GM18867 (cell line): ENCODE results near the gene GSTM4.

Source experiments
- ATAC-seq: cut with Tn5 transposase; IDR thresholded peaks from one replicate; pipeline ENCODE4 v1.9.1; 2021; ENCODE audit warnings: mild to moderate bottlenecking, moderate library complexity; ENCODE audit not compliant: unreplicated experiment

GSTM4 gene

DNA sequence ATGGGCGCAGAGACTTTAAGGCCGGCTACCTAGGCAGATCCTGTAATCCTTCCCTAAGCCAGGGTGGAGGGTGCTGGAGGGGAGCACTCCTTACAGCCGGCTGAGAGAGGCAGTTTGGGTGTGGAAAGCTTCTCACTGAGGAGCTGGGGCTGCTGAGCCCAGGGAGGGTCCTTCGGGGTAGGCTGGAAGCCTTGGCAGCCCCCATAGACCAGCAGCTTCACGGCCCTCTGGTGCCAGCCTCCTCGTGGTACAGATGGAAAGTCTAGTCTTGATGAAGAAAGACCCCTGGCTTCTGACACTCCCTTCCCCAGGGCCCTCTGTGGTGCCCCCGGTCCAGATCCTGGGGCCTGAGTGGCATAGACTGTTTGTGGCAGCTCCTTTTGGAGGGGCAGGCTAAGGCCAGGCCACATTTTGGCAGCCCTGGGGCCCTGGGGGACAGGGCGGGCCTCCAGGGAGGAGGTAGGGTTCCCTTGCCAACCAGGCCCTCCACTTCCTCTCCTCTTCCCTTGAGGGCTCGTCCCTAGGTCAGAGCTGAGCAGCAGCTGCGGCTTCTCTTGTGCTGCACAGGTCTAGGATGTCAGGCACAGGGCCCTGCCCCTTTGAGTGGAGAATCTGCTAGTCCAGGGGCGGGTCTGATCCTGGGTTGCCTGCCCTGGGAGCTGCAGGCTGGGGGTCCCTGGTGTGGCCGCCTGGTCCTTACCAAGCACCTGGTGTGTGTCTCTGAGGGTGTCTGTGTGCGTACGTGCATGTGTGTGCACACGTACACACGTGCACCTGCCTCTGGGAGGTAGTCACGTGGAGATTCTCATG is 31.5 kb upstream of the GSTM4 start:
- ATAC-seq: no peak

- no peak for ATAC-seq
Observed at GRCh38 chr1:109625176-109625575, 30.7 kb upstream of the GSTM4 start.

- no peak for ATAC-seq
Observed at GRCh38 chr1:109625601-109626560, 30.0 kb upstream of the GSTM4 start.

DNA sequence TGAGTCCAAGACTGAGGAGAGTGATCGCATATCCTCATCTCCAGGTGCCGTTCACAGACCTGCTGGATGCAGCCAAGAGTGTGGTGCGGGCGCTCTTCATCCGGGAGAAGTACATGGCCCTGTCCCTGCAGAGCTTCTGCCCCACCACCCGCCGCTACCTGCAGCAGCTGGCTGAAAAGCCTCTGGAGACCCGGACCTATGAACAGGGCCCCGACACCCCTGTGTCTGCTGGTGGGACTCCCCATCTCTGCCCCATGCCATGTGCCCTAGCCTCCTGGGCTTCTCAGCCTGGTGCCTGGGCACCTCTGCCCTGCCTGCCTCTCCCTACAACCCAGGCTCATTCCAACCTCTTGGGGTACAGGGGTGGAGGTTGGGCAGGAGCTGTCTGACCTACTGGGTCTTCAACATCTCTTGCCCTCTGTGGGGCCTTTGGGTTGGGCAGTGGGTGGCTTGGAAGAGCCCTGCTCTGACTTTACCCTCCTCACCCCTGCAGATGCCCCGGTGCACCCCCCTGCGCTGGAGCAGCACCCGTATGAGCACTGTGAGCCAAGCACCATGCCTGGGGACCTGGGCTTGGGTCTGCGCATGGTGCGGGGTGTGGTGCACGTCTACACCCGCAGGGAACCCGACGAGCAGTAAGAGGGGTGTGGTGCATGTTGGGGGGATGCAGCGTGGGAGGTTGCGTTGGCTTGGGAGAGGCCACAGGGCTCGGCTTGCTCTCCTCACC is 29.1 kb upstream of the GSTM4 start:
- ATAC-seq: no peak

DNA sequence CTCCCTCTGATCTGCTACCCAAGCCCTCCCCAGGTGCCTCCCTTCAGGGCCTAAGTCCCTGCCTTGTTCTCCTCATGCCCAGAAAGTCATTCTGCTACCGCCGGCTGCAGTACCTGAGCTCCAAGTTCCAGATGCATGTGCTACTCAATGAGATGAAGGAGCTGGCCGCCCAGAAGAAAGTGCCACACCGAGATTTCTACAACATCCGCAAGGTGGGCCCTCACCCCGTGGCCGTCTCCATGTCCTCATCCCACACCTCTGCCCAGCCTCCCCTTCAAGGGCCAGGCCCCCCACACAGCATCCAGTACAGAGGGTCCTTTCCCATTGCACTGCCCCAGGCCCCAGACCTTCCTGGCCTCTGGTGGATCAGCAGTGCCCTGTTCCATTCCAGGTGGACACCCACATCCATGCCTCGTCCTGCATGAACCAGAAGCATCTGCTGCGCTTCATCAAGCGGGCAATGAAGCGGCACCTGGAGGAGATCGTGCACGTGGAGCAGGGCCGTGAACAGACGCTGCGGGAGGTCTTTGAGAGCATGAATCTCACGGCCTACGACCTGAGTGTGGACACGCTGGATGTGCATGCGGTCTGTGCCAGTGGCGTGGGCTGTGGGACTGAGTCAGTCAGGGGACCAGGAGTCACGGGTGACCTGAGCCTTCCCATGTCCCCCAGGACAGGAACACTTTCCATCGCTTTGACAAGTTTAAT is 28.1 kb upstream of the GSTM4 start:
- ATAC-seq: no peak

GRCh38 chr1:109628540-109629321 is 27.2 kb upstream of the GSTM4 start:
- ATAC-seq: no peak

- ATAC-seq: no peak
Observed at GRCh38 chr1:109629372-109630030, 26.4 kb upstream of the GSTM4 start.

DNA sequence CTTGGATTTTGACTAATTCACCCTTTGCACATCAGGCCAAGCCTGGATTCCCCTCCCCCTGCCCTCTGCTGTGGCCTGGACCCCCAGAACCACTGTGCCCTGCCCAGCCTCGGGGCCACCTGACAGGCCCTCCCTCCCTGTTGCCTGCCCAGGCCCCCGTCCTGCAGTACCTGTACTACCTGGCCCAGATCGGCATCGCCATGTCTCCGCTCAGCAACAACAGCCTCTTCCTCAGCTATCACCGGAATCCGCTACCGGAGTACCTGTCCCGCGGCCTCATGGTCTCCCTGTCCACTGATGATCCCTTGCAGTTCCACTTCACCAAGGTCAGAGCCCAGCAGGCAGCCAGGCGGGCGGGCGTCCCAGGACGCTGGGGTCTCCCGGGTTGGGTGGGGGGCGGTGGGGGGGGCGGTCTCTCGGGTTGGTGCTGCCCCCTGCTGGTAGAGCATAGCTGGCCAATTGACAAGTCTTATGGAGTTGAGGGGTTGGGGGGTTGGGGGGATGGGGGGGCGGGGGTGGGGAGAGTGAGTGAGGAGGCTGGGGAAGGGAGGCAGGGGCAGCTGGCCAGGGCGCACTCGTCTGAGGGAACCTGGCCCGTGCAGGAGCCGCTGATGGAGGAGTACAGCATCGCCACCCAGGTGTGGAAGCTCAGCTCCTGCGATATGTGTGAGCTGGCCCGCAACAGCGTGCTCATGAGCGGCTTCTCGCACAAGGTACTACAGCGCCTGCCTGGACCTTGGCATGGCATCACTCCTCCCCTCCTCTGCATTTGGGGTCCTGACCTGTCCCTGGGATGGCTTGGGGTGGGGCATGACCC is 25.6 kb upstream of the GSTM4 start:
- ATAC-seq: no peak

DNA sequence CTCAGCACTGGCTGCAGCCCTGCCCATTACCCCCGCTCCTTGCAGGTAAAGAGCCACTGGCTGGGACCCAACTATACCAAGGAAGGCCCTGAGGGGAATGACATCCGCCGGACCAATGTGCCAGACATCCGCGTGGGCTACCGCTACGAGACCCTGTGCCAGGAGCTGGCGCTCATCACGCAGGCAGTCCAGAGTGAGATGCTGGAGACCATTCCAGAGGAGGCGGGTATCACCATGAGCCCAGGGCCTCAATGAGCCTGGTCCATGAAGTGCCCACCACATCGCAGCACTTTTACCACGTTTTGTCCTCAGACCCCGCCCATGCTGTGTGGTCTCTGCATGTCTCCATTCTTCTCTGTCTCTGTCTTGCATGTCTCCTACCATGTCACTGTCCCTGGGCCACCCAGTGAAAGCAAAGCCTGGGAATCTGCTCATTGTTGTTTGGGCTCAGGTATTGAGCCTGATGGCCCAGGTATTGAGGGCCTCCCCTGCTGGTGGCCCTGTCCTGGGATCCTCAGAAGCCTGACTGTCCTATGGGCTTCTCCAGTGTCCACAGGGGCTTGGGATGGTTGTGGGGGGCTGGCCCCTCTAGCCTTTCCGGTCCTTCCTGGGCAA is 24.9 kb upstream of the GSTM4 start:
- no peak for ATAC-seq

GRCh38 chr1:109631513-109632505 is 24.1 kb upstream of the GSTM4 start:
- no peak for ATAC-seq

GRCh38 chr1:109632671-109633346 is 23.1 kb upstream of the GSTM4 start:
- no peak for ATAC-seq

GRCh38 chr1:109634292-109634691 is 21.6 kb upstream of the GSTM4 start:
- ATAC-seq: no peak

GRCh38 chr1:109634771-109635750 is 20.8 kb upstream of the GSTM4 start:
- ATAC-seq: no peak

DNA sequence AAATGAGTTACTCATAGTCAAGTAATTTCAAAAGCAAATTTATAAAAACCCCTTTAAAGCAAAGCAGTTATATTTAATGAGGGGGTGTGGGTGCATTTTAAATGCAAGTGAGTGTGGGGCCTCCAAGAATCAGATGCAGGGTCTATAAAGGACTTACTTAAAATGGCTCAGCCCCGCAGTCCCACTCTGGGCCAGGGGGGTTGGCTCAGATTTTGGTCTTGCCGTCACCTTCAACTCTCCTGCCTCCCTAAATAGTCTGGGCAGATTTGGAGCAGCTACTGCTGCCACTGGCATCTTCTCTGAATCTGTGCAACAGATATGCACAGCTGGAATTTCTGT is 20.1 kb upstream of the GSTM4 start:
- ATAC-seq: no peak
